ENCODE data around the gene CCDC57. TPM values are rescaled to one million over a fixed set of nuclear protein-coding genes. Genes with fewer than 3 reads are reported as not detected.

Gene CCDC57
- total and polyA plus RNA-seq, 9 of the 15 experiments (the other 6 are each of a cell fraction or from before 2014, with no cell fraction given) = 0.83 to 36.2 (median 13.6) TPM

GRCh38 chr17:82205720-82206508 is 6.7 kb downstream of the CCDC57 start (continued):
- TF ChIP-seq, protein P1, sequence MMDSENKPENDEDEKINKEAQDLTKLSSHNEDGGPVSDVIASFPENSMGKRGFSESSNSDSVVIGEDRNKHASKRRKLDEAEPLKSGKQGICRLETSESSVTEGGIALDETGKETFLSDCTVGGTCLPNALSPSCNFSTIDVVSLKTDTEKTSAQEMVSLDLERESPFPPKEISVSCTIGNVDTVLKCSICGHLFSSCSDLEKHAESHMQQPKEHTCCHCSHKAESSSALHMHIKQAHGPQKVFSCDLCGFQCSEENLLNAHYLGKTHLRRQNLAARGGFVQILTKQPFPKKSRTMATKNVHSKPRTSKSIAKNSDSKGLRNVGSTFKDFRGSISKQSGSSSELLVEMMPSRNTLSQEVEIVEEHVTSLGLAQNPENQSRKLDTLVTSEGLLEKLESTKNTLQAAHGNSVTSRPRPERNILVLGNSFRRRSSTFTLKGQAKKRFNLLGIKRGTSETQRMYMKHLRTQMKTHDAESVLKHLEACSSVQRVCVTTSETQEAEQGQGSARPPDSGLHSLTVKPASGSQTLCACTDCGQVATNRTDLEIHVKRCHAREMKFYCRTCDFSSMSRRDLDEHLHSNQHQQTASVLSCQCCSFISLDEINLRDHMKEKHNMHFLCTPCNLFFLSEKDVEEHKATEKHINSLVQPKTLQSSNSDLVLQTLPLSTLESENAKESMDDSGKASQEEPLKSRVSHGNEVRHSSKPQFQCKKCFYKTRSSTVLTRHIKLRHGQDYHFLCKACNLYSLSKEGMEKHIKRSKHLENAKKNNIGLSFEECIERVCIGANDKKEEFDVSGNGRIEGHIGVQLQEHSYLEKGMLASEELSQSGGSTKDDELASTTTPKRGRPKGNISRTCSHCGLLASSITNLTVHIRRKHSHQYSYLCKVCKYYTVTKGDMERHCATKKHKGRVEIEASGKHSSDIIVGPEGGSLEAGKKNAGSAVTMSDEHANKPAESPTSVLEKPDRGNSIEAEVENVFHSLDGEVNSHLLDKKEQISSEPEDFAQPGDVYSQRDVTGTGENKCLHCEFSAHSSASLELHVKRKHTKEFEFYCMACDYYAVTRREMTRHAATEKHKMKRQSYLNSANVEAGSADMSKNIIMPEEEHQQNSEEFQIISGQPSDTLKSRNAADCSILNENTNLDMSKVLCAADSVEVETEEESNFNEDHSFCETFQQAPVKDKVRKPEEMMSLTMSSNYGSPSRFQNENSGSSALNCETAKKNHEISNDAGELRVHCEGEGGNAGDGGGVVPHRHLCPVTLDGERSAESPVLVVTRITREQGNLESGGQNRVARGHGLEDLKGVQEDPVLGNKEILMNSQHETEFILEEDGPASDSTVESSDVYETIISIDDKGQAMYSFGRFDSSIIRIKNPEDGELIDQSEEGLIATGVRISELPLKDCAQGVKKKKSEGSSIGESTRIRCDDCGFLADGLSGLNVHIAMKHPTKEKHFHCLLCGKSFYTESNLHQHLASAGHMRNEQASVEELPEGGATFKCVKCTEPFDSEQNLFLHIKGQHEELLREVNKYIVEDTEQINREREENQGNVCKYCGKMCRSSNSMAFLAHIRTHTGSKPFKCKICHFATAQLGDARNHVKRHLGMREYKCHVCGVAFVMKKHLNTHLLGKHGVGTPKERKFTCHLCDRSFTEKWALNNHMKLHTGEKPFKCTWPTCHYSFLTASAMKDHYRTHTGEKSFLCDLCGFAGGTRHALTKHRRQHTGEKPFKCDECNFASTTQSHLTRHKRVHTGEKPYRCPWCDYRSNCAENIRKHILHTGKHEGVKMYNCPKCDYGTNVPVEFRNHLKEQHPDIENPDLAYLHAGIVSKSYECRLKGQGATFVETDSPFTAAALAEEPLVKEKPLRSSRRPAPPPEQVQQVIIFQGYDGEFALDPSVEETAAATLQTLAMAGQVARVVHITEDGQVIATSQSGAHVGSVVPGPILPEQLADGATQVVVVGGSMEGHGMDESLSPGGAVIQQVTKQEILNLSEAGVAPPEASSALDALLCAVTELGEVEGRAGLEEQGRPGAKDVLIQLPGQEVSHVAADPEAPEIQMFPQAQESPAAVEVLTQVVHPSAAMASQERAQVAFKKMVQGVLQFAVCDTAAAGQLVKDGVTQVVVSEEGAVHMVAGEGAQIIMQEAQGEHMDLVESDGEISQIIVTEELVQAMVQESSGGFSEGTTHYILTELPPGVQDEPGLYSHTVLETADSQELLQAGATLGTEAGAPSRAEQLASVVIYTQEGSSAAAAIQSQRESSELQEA (IDR thresholded peaks at IDR 0.05; ENCODE audit: low read depth) = no peak
- TF ChIP-seq ZNF707 (CRISPR knock-in tag; conservative IDR thresholded peaks at IDR 0.05) = no peak
- TF ChIP-seq JUND (IDR thresholded peaks at IDR 0.05; ENCODE audit: borderline replicate concordance, low read depth, low read length) = peak; percentile 56
- peak; percentile 75; the same call in 2 of the 3 replicates for TF ChIP-seq JUND (tag; IDR thresholded peaks at IDR 0.05; ENCODE audit: borderline replicate concordance, low read depth, low read length)
- TF ChIP-seq ZBTB12 (CRISPR knock-in tag; IDR thresholded peaks at IDR 0.05) = peak; percentile 19; the same call in 1 of the 2 replicates
- TF ChIP-seq L3MBTL2 (IDR thresholded peaks at IDR 0.05) = peak; percentile 55; the same call in 1 of the 2 replicates
- TF ChIP-seq RBFOX2 (IDR thresholded peaks at IDR 0.05; ENCODE audit: low read depth, low read length) = peak; percentile 70
- peak; percentile 73 for TF ChIP-seq ATF7 (IDR thresholded peaks at IDR 0.05)
- TF ChIP-seq TAF7 (tag; IDR thresholded peaks at IDR 0.05) = no peak
- TF ChIP-seq PURB (CRISPR knock-in tag; IDR thresholded peaks at IDR 0.05; ENCODE audit: low read depth) = no peak
- TF ChIP-seq ZNF124 (CRISPR knock-in tag; IDR thresholded peaks at IDR 0.05) = no peak
- no peak for TF ChIP-seq ETS2 (tag; IDR thresholded peaks at IDR 0.05; ENCODE audit: borderline replicate concordance, poor library complexity, severe bottlenecking)
- TF ChIP-seq CHCHD3 (CRISPR knock-in tag; IDR thresholded peaks at IDR 0.05) = no peak
- TF ChIP-seq, protein P2, sequence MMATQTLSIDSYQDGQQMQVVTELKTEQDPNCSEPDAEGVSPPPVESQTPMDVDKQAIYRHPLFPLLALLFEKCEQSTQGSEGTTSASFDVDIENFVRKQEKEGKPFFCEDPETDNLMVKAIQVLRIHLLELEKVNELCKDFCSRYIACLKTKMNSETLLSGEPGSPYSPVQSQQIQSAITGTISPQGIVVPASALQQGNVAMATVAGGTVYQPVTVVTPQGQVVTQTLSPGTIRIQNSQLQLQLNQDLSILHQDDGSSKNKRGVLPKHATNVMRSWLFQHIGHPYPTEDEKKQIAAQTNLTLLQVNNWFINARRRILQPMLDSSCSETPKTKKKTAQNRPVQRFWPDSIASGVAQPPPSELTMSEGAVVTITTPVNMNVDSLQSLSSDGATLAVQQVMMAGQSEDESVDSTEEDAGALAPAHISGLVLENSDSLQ (IDR thresholded peaks at IDR 0.05) = peak; percentile 73
- TF ChIP-seq, protein P3, sequence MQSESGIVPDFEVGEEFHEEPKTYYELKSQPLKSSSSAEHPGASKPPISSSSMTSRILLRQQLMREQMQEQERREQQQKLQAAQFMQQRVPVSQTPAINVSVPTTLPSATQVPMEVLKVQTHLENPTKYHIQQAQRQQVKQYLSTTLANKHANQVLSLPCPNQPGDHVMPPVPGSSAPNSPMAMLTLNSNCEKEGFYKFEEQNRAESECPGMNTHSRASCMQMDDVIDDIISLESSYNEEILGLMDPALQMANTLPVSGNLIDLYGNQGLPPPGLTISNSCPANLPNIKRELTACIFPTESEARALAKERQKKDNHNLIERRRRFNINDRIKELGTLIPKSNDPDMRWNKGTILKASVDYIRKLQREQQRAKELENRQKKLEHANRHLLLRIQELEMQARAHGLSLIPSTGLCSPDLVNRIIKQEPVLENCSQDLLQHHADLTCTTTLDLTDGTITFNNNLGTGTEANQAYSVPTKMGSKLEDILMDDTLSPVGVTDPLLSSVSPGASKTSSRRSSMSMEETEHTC (IDR thresholded peaks at IDR 0.05) = no peak
- TF ChIP-seq ZNF134 (CRISPR knock-in tag; conservative IDR thresholded peaks at IDR 0.05) = 0 out of 2 replicates have a peak, but pooled peaks have one; percentile 33
